H1 (cell line): Measurements from ENCODE around the gene ANKRD12. TPM values are rescaled to one million over a fixed set of nuclear protein-coding genes. Genes with fewer than 3 reads are reported as not detected.

Experiments
- CTCF ChIA-PET: fragments of 300-600 bp; sonication (Branson Sonifier 250); formaldehyde crosslinking; loops from one replicate; lab custom pipeline; 2021; ENCODE audit not compliant: partially characterized antibody; lab: Charles Lee
- POLR2A ChIA-PET: fragments of 300-600 bp; sonication (Branson Sonifier 250); formaldehyde crosslinking; loops from one replicate; lab custom pipeline; 2021; ENCODE audit warnings: inconsistent platforms; ENCODE audit not compliant: partially characterized antibody; lab: Charles Lee
- DNase-seq, 2 experiments: peaks; one replicate each; pipeline versions ENCODE4 v3.0.0 to v3.0.0-alpha.2; 2010 to 2022; ENCODE audit warnings: low spot score in 2 of 2, low read depth in 1 of 2, mixed read lengths in 1 of 2
- FAIRE-seq: peaks from 2 replicates; lab custom pipeline; 2011; peaks lifted over from hg19 to GRCh38; lab: Jason Lieb, UNC
- H2AFZ ChIP-seq: 2 replicates; pipeline ENCODE4 v1.8.1; 2012; ENCODE audit warnings: low read length, inconsistent platforms
- H2AK5ac ChIP-seq: 2 replicates; pipeline ENCODE4 v1.6.1; 2013; ENCODE audit warnings: low read depth, low read length
- H2BK120ac ChIP-seq: replicated peaks from 2 replicates; pipeline ENCODE3; 2013; ENCODE audit warnings: low read depth, low read length, inconsistent platforms
- H2BK12ac ChIP-seq: 2 replicates; pipeline ENCODE4 v1.6.1; 2013; ENCODE audit warnings: low read depth, low read length
- H2BK15ac ChIP-seq: 2 replicates; pipeline ENCODE4 v1.6.1; 2013; ENCODE audit warnings: low read length
- H2BK20ac ChIP-seq: 2 replicates; pipeline ENCODE4 v1.6.1; 2013; ENCODE audit warnings: low read length
- H2BK5ac ChIP-seq: 2 replicates; pipeline ENCODE4 v1.6.1; 2013; ENCODE audit warnings: low read depth, low read length
- H3K14ac ChIP-seq: 2 replicates; pipeline ENCODE4 v1.6.1; 2013; ENCODE audit warnings: inconsistent platforms; ENCODE audit not compliant: insufficient read length
- H3K18ac ChIP-seq: 2 replicates; pipeline ENCODE4 v1.6.1; 2013; ENCODE audit warnings: low read length; ENCODE audit errors: extremely low read depth
- H3K23ac ChIP-seq: 2 replicates; pipeline ENCODE4 v1.6.1; 2013; ENCODE audit warnings: inconsistent platforms; ENCODE audit not compliant: insufficient read length
- H3K23me2 ChIP-seq: 2 replicates; pipeline ENCODE4 v1.6.1; 2013; ENCODE audit warnings: low read depth, low read length
- H3K27ac ChIP-seq: 2 replicates; pipeline ENCODE4 v1.6.1; 2011; ENCODE audit warnings: low read depth, low read length, inconsistent platforms
- H3K27me3 ChIP-seq, 4 experiments: replicated peaks in 1 of 4; 1 replicate in 1 of 4; 2 replicates in 3 of 4; pipeline versions ENCODE4 v1.6.1 to v1.8.1; 2011 to 2013; ENCODE audit warnings: low read length in 3 of 4, mild to moderate bottlenecking in 3 of 4, inconsistent platforms in 2 of 4, mixed read lengths in 2 of 4, moderate library complexity in 1 of 4; ENCODE audit not compliant: control insufficient read depth in 3 of 4, insufficient read depth in 3 of 4; ENCODE audit errors: extremely low read depth in 1 of 4
- H3K36me3 ChIP-seq, 4 experiments: 2 replicates each; pipeline versions ENCODE4 v1.6.1 to v1.8.1; 2011 to 2013; ENCODE audit warnings: mild to moderate bottlenecking in 4 of 4, low read length in 3 of 4, moderate library complexity in 2 of 4, control low read depth in 1 of 4, inconsistent platforms in 1 of 4; ENCODE audit not compliant: insufficient read depth in 4 of 4, control insufficient read depth in 2 of 4
- H3K4ac ChIP-seq: replicated peaks from 2 replicates; pipeline ENCODE3; 2013; ENCODE audit warnings: low read length, low read depth, mixed read lengths, inconsistent platforms; ENCODE audit not compliant: insufficient read length
- H3K4me1 ChIP-seq, 4 experiments: replicated peaks in 1 of 4; 1 replicate in 1 of 4; 2 replicates in 3 of 4; pipeline versions ENCODE4 v1.6.1 to v1.8.1; 2011 to 2013; ENCODE audit warnings: low read length in 3 of 4, inconsistent platforms in 2 of 4, mixed read lengths in 1 of 4; ENCODE audit not compliant: insufficient read depth in 4 of 4, control insufficient read depth in 3 of 4
- H3K4me2 ChIP-seq, 2 experiments: 2 replicates each; pipeline versions ENCODE4 v1.6.1 to v1.8.1; 2011 to 2013; ENCODE audit warnings: low read depth in 2 of 2, low read length in 2 of 2, control low read depth in 1 of 2, inconsistent platforms in 1 of 2, mild to moderate bottlenecking in 1 of 2; ENCODE audit not compliant: insufficient read depth in 1 of 2
- H3K4me3 ChIP-seq, 4 experiments: fragments of 200-600, 300-600 bp in 1 of 4; sonication (generic), shearing (Covaris generic), sonication (Bioruptor Twin) in 1 of 4; 2 replicates each; pipeline versions ENCODE4 v1.5.1 to v1.8.1; 2011 to 2016; ENCODE audit warnings: low read length in 4 of 4, low read depth in 3 of 4, control low read depth in 2 of 4, inconsistent platforms in 2 of 4, mild to moderate bottlenecking in 2 of 4, mixed read lengths in 1 of 4, moderate library complexity in 1 of 4; ENCODE audit not compliant: insufficient read depth in 2 of 4; ENCODE audit errors: extremely low read depth in 1 of 4
- H3K56ac ChIP-seq: replicated peaks from 2 replicates; pipeline ENCODE3; 2013; ENCODE audit warnings: low read depth, mild to moderate bottlenecking, mixed read lengths, low read length, inconsistent platforms; ENCODE audit not compliant: insufficient read length
- H3K79me1 ChIP-seq: 2 replicates; pipeline ENCODE4 v1.6.1; 2013; ENCODE audit warnings: low read depth, low read length, control low read depth
- H3K79me2 ChIP-seq, 2 experiments: 2 replicates each; pipeline versions ENCODE4 v1.6.1 to v1.8.1; 2012 to 2013; ENCODE audit warnings: low read length in 2 of 2, mild to moderate bottlenecking in 2 of 2, inconsistent platforms in 1 of 2; ENCODE audit not compliant: insufficient read depth in 2 of 2, control insufficient read depth in 1 of 2
- H3K9ac ChIP-seq, 4 experiments: replicated peaks in 1 of 4; 1 replicate in 1 of 4; 2 replicates in 3 of 4; pipeline versions ENCODE4 v1.6.1 to v1.8.1; 2011 to 2013; ENCODE audit warnings: low read depth in 3 of 4, low read length in 3 of 4, control low read depth in 2 of 4, mild to moderate bottlenecking in 2 of 4, moderate library complexity in 2 of 4, inconsistent platforms in 1 of 4; ENCODE audit errors: extremely low read depth in 1 of 4
- H3K9me3 ChIP-seq, 2 experiments: 2 replicates each; pipeline versions ENCODE4 v1.6.1 to v1.8.1; 2012 to 2013; ENCODE audit warnings: mild to moderate bottlenecking in 2 of 2, moderate library complexity in 2 of 2, control low read depth in 1 of 2, inconsistent platforms in 1 of 2, low read depth in 1 of 2, low read length in 1 of 2, mixed read lengths in 1 of 2; ENCODE audit not compliant: insufficient read depth in 2 of 2
- H4K20me1 ChIP-seq, 2 experiments: replicated peaks in 1 of 2; 2 replicates each; pipeline versions ENCODE3 to v1.8.1; 2011 to 2013; ENCODE audit warnings: inconsistent platforms in 2 of 2, low read length in 2 of 2, mild to moderate bottlenecking in 1 of 2; ENCODE audit not compliant: insufficient read depth in 2 of 2, control insufficient read depth in 1 of 2
- H4K5ac ChIP-seq: 2 replicates; pipeline ENCODE4 v1.6.1; 2013; ENCODE audit warnings: low read length, low read depth, mixed read lengths, inconsistent platforms; ENCODE audit not compliant: insufficient read length
- H4K8ac ChIP-seq: 2 replicates; pipeline ENCODE4 v1.8.0; 2013; ENCODE audit warnings: mild to moderate bottlenecking, moderate library complexity, low read length, inconsistent platforms; ENCODE audit not compliant: insufficient read depth; ENCODE audit errors: extremely low read depth
- H4K91ac ChIP-seq: replicated peaks from 2 replicates; pipeline ENCODE3; 2013; ENCODE audit warnings: low read length, mixed read lengths, inconsistent platforms; ENCODE audit not compliant: insufficient read length
- BCL11A ChIP-seq, 2 experiments: IDR thresholded peaks; one replicate each; pipeline ENCODE4 v1.6.1; 2011; ENCODE audit warnings: low read depth in 2 of 2, low read length in 2 of 2, mild to moderate bottlenecking in 2 of 2
- FOSL1 ChIP-seq: IDR thresholded peaks from 2 replicates; pipeline ENCODE4 v1.6.1; 2011; ENCODE audit warnings: mild to moderate bottlenecking, low read depth, low read length, moderate library complexity; ENCODE audit not compliant: insufficient read depth
- GTF2F1 ChIP-seq: IDR thresholded peaks from 2 replicates; pipeline ENCODE4 v1.6.1; 2012; ENCODE audit warnings: low read depth, low read length, improper control_type of control experiment, borderline replicate concordance
- KDM1A ChIP-seq: fragments of 200-600, 300-600 bp; sonication (generic); IDR thresholded peaks from 2 replicates; pipeline ENCODE4 v1.7.1; 2016; ENCODE audit warnings: mild to moderate bottlenecking, low read length, borderline replicate concordance
- POLR2AphosphoS5 ChIP-seq: IDR thresholded peaks from 2 replicates; pipeline ENCODE4 v1.6.1; 2011; ENCODE audit warnings: low read depth, low read length
- RNF2 ChIP-seq: fragments of 200-900, 300-1000 bp; sonication (generic); IDR thresholded peaks from 2 replicates; pipeline ENCODE4 v1.7.1; 2016; ENCODE audit warnings: borderline replicate concordance, low read depth, mild to moderate bottlenecking, antibody characterized with exemption, low read length; ENCODE audit not compliant: poor library complexity, severe bottlenecking; ENCODE audit errors: missing control alignments
- WGBS, 2 experiments: shearing (Covaris generic) in 1 of 2; methylation state at CpG; one replicate each; pipeline versions ENCODE4 v1.1.6 to v1.1.7; 2013 to 2015; ENCODE audit warnings: low lambda C conversion rate in 2 of 2, mixed read lengths in 2 of 2, inconsistent platforms in 1 of 2, low coverage in 1 of 2, missing lambda C conversion rate in 1 of 2; ENCODE audit not compliant: insufficient replicate concordance in 2 of 2, insufficient coverage in 1 of 2, insufficient read length in 1 of 2; ENCODE audit errors: extremely low coverage in 1 of 2, missing lambda C conversion rate in 1 of 2; 5-methylcytosine and 5-hydroxymethylcytosine counted together
- polyA plus RNA-seq, 7 experiments: library from polyadenylated mRNA; depleted of rRNA in 3 of 7; stranded (reverse) in 5 of 7; unstranded in 2 of 7; fragments of >200 nt in 5 of 7; fragments of 200-250 nt in 2 of 7; gene quantifications; 1 replicate in 5 of 7; 2 replicates in 1 of 7; 4 replicates in 1 of 7; pipeline versions ENCODE4 v1.2.1 to v1.2.3, GENCODE V29; 2011 to 2013; ENCODE audit warnings: missing spikeins in 2 of 7, mixed read lengths in 2 of 7
- total RNA-seq: library from RNA; stranded (reverse); fragmentation: NEBNext Ultra II Directional; extraction: Animal tissue kit (Norgen Biotek cat#: 25700); gene quantifications from 2 replicates; pipeline ENCODE4 v1.2.1, GENCODE V29; 2021

Gene ANKRD12
- total and polyA plus RNA-seq, 2 of the 8 experiments (the other 6 are each of a cell fraction or from before 2014, with no cell fraction given), result 2.6 to 37.9 TPM

- H3K4me1 ChIP-seq, result no peaks in the 10 kb centered on the region
- H3K27me3 ChIP-seq, result no peaks in the 10 kb centered on the region
- H2BK5ac ChIP-seq, result no peak overlapping the region
- H2BK120ac ChIP-seq, result no peak overlapping the region
- H3K9ac ChIP-seq, result no peak overlapping the region
- no peak overlapping the region for H3K4me2 ChIP-seq
- H2BK20ac ChIP-seq, result no peak overlapping the region
- no peak overlapping the region for H3K14ac ChIP-seq
- no peaks in the 10 kb centered on the region for H4K20me1 ChIP-seq
- no peak overlapping the region for H2BK12ac ChIP-seq
- no peak overlapping the region for H4K91ac ChIP-seq
- 89% methylated on average over 6 of the region's 6 CpGs; no CpG with 5 or more reads in 1 of the 2 experiments for WGBS, 2 experiments
- H2BK15ac ChIP-seq, result no peak overlapping the region
- H3K4ac ChIP-seq, result no peak overlapping the region
- no peak overlapping the region for H2AK5ac ChIP-seq
- no peak overlapping the region for H3K18ac ChIP-seq
- no peak overlapping the region for H3K27ac ChIP-seq
- H3K23me2 ChIP-seq, result no peaks in the 10 kb centered on the region
- H3K79me2 ChIP-seq, result no peaks in the 10 kb centered on the region
- H4K5ac ChIP-seq, result no peak overlapping the region
- H3K36me3 ChIP-seq, result no peaks in the 10 kb centered on the region
- CTCF ChIA-PET, result interaction anchor here (0.6 to 0.9 kb wide), 2 partner anchors 238 to 434 kb away, joined by 3 to 4 read pairs; no protein-coding TSS in a partner anchor
- no peak overlapping the region for H3K23ac ChIP-seq
- no peak overlapping the region for H4K8ac ChIP-seq
- TF ChIP-seq POLR2AphosphoS5, result no peak
- no peak for TF ChIP-seq GTF2F1
- TF ChIP-seq FOSL1, result no peak
- TF ChIP-seq KDM1A, result no peak
- no peak for TF ChIP-seq RNF2
- no peak for TF ChIP-seq BCL11A (IDR thresholded peaks at IDR 0.05; ENCODE audit: low read depth in 2 of 2, low read length in 2 of 2)
- H2AFZ ChIP-seq, result no peak overlapping the region
- no peak overlapping the region for H3K56ac ChIP-seq
- H3K79me1 ChIP-seq, result no peaks in the 10 kb centered on the region
- H3K9me3 ChIP-seq, result no peaks in the 10 kb centered on the region
- DNase-seq (no peak), FAIRE-seq (no peak)
- H3K4me3 ChIP-seq, result no peak overlapping the region
- POLR2A ChIA-PET, result no interaction called here
These were observed 167.9 kb downstream of the ANKRD12 start for GRCh38 chr18:9304388-9305070.
